WTC11 (cell line): ENCODE data around the gene TPP1. TPM values are rescaled to one million over a fixed set of nuclear protein-coding genes. Genes with fewer than 3 reads are reported as not detected.

Experiments used
- ATAC-seq: fragments of 200-7000 bp; cut with Tn5 transposase; 2 replicates; pipeline ENCODE4 v1.10.0; 2021; ENCODE audit warnings: mild to moderate bottlenecking, moderate library complexity
- CTCF ChIA-PET: fragments of 300-600 bp; sonication (Branson Sonifier 250); formaldehyde crosslinking; loops from one replicate; lab custom pipeline; 2021; ENCODE audit warnings: antibody characterized with exemption; lab: Charles Lee
- POLR2A ChIA-PET: fragments of 350-600 bp; sonication (Branson Sonifier 250); formaldehyde crosslinking; loops from one replicate; lab custom pipeline; 2021; ENCODE audit warnings: antibody characterized with exemption; lab: Charles Lee
- DNase-seq: peaks from one replicate; pipeline ENCODE4 v3.0.0; 2021; ENCODE audit warnings: low spot score
- H3K27ac Mint-ChIP-seq: 2 replicates; pipeline ENCODE4 v1.8.0; 2021; ENCODE audit warnings: mixed read lengths
- H3K27me3 Mint-ChIP-seq: 2 replicates; pipeline ENCODE4 v1.8.0; 2021; ENCODE audit warnings: low read depth, mild to moderate bottlenecking, moderate library complexity, mixed read lengths
- H3K36me3 Mint-ChIP-seq: 2 replicates; pipeline ENCODE4 v1.8.0; 2021; ENCODE audit warnings: mixed read lengths
- H3K4me1 Mint-ChIP-seq: 2 replicates; pipeline ENCODE4 v1.8.0; 2022; ENCODE audit warnings: mixed read lengths
- H3K4me3 Mint-ChIP-seq: 2 replicates; pipeline ENCODE4 v1.8.0; 2021; ENCODE audit warnings: mild to moderate bottlenecking, moderate library complexity, mixed read lengths
- H3K9me3 Mint-ChIP-seq: 2 replicates; pipeline ENCODE4 v1.8.0; 2021; ENCODE audit warnings: mixed read lengths
- AR ChIP-seq: fragments of 250-450 bp; sonication (Bioruptor Pico); IDR thresholded peaks from 2 replicates; pipeline ENCODE4 v1.9.0; 2021; ENCODE audit warnings: mild to moderate bottlenecking
- ATF3 ChIP-seq: sonication (generic); formaldehyde crosslinking; conservative IDR thresholded peaks from 2 replicates; pipeline ENCODE4 v1.8.1; 2022; ENCODE audit warnings: mild to moderate bottlenecking, missing genetic modification reagents
- ATF6 ChIP-seq: sonication (generic); formaldehyde crosslinking; IDR thresholded peaks from 2 replicates; pipeline ENCODE4 v1.8.1; 2023; ENCODE audit warnings: mild to moderate bottlenecking, missing genetic modification reagents
- CTCF ChIP-seq: fragments of 200-600 bp; IDR thresholded peaks from 2 replicates; pipeline ENCODE4 v1.8.0; 2022; ENCODE audit warnings: antibody characterized with exemption
- E2F1 ChIP-seq: sonication (generic); formaldehyde crosslinking; IDR thresholded peaks from 2 replicates; pipeline ENCODE4 v1.8.0; 2022; ENCODE audit warnings: mild to moderate bottlenecking, missing genetic modification reagents
- ELF4 ChIP-seq: sonication (generic); formaldehyde crosslinking; IDR thresholded peaks from 2 replicates; pipeline ENCODE4 v1.8.1; 2022; ENCODE audit warnings: low read depth, mild to moderate bottlenecking, moderate library complexity, missing genetic modification reagents
- FOXK1 ChIP-seq: sonication (generic); formaldehyde crosslinking; IDR thresholded peaks from 2 replicates; pipeline ENCODE4 v1.8.0; 2022; ENCODE audit warnings: mild to moderate bottlenecking, moderate library complexity, missing genetic modification reagents
- GRHL2 ChIP-seq: fragments of 250-450 bp; sonication (Bioruptor Pico); IDR thresholded peaks from 2 replicates; pipeline ENCODE4 v1.8.0; 2022; ENCODE audit warnings: mild to moderate bottlenecking, moderate library complexity; ENCODE audit not compliant: insufficient replicate concordance, severe bottlenecking
- GTF2I ChIP-seq: fragments of 250-450 bp; sonication (Bioruptor Pico); conservative IDR thresholded peaks from 2 replicates; pipeline ENCODE4 v1.4.0; 2021; ENCODE audit warnings: mild to moderate bottlenecking
- HMGA2 ChIP-seq: fragments of 250-450 bp; sonication (Bioruptor Pico); IDR thresholded peaks from 2 replicates; pipeline ENCODE4 v1.4.0; 2021; ENCODE audit warnings: mild to moderate bottlenecking, moderate library complexity
- MXD4 ChIP-seq: fragments of 250-450 bp; sonication (Bioruptor Pico); IDR thresholded peaks from 2 replicates; pipeline ENCODE4 v1.8.0; 2021; ENCODE audit warnings: mild to moderate bottlenecking, moderate library complexity, borderline replicate concordance
- MYBL2 ChIP-seq: sonication (generic); formaldehyde crosslinking; IDR thresholded peaks from 2 replicates; pipeline ENCODE4 v1.8.1; 2023; ENCODE audit warnings: mild to moderate bottlenecking, moderate library complexity, missing genetic modification reagents
- NFATC4 ChIP-seq: fragments of 250-450 bp; sonication (Bioruptor Pico); IDR thresholded peaks from 2 replicates; pipeline ENCODE4 v1.9.0; 2021; ENCODE audit warnings: mild to moderate bottlenecking
- RELA ChIP-seq: sonication (generic); formaldehyde crosslinking; IDR thresholded peaks from 2 replicates; pipeline ENCODE4 v1.8.1; 2022; ENCODE audit warnings: missing genetic modification reagents, mild to moderate bottlenecking, borderline replicate concordance
- SMAD3 ChIP-seq: sonication (generic); formaldehyde crosslinking; IDR thresholded peaks from 2 replicates; pipeline ENCODE4 v1.8.0; 2022; ENCODE audit warnings: missing genetic modification reagents, mild to moderate bottlenecking, borderline replicate concordance
- TCF7 ChIP-seq: sonication (generic); formaldehyde crosslinking; IDR thresholded peaks from 2 replicates; pipeline ENCODE4 v1.8.0; 2022; ENCODE audit warnings: mild to moderate bottlenecking, low read depth, missing genetic modification reagents, moderate library complexity
- TEAD1 ChIP-seq: sonication (generic); formaldehyde crosslinking; IDR thresholded peaks from 2 replicates; pipeline ENCODE4 v1.8.0; 2022; ENCODE audit warnings: mild to moderate bottlenecking, missing genetic modification reagents
- ZNF121 ChIP-seq: sonication (generic); formaldehyde crosslinking; IDR thresholded peaks from 2 replicates; pipeline ENCODE4 v1.8.0; 2023; ENCODE audit warnings: missing genetic modification reagents
- ZNF138 ChIP-seq: sonication (generic); formaldehyde crosslinking; conservative IDR thresholded peaks from 2 replicates; pipeline ENCODE4 v1.8.1; 2022; ENCODE audit warnings: mild to moderate bottlenecking, moderate library complexity, missing genetic modification reagents
- ZNF219 ChIP-seq: sonication (generic); formaldehyde crosslinking; IDR thresholded peaks from 2 replicates; pipeline ENCODE4 v1.8.0; 2023; ENCODE audit warnings: missing genetic modification reagents, mild to moderate bottlenecking, borderline replicate concordance
- ZNF232 ChIP-seq: sonication (generic); formaldehyde crosslinking; IDR thresholded peaks from 2 replicates; pipeline ENCODE4 v1.8.0; 2022; ENCODE audit warnings: mild to moderate bottlenecking, missing genetic modification reagents
- ZNF423 ChIP-seq: fragments of 250-450 bp; sonication (Bioruptor Pico); IDR thresholded peaks from 2 replicates; pipeline ENCODE4 v2.1.2; 2022; ENCODE audit warnings: mild to moderate bottlenecking, moderate library complexity
- total RNA-seq: library from RNA; stranded (reverse); gene quantifications from 3 replicates; pipeline ENCODE4 v1.2.3, GENCODE V29; 2021

The TPP1 gene
- total RNA-seq, 1 experiment from 2014 or later = 36.2 TPM

- ATAC-seq (no peak), DNase-seq (no peak)
- Mint-ChIP-seq H3K27ac (no peak overlapping the region), H3K36me3 (no peaks in the 10 kb centered on the region), H3K27me3 (peaks cover 36% of the 10 kb centered on the region), H3K4me3 (no peak overlapping the region), H3K9me3 (no peaks in the 10 kb centered on the region), H3K4me1 (peaks cover 8% of the 10 kb centered on the region; the same call in 1 of the 2 replicates)
- ChIA-PET CTCF (no interaction called here), POLR2A (no interaction called here)
- TF ChIP-seq ZNF121 (no peak), ZNF138 (CRISPR knock-in tag) (no peak), ELF4 (no peak), GTF2I (CRISPR knock-in tag) (no peak), RELA (no peak), MXD4 (CRISPR knock-in tag) (no peak), ATF6 (CRISPR knock-in tag) (no peak), GRHL2 (CRISPR knock-in tag) (no peak), FOXK1 (CRISPR knock-in tag) (no peak), CTCF (no peak), TCF7 (CRISPR knock-in tag) (no peak), MYBL2 (no peak), ZNF423 (CRISPR knock-in tag) (no peak)
Observed at GRCh38 chr11:6633422-6634408, 14.5 kb upstream of the TPP1 start.

- ChIA-PET CTCF (interaction anchor here (2.3 kb wide), 1 partner anchor 101 kb away, joined by 6 read pairs; no protein-coding TSS in a partner anchor), POLR2A (no interaction called here)
- no peaks in the 10 kb centered on the region for H3K36me3 Mint-ChIP-seq
- peaks cover 41% of the 10 kb centered on the region for H3K27me3 Mint-ChIP-seq
- H3K27ac Mint-ChIP-seq = no peak overlapping the region
- no peak for ATAC-seq
- no peak for DNase-seq
- no peaks in the 10 kb centered on the region for H3K9me3 Mint-ChIP-seq
- peaks cover 8% of the 10 kb centered on the region; the same call in 1 of the 2 replicates for H3K4me1 Mint-ChIP-seq
- no peak overlapping the region for H3K4me3 Mint-ChIP-seq
- TF ChIP-seq RELA (no peak), E2F1 (CRISPR knock-in tag) (no peak), HMGA2 (no peak), SMAD3 (CRISPR knock-in tag) (no peak), TCF7 (CRISPR knock-in tag) (no peak), NFATC4 (CRISPR knock-in tag) (no peak), ZNF232 (CRISPR knock-in tag) (no peak), AR (CRISPR knock-in tag) (no peak), ATF3 (CRISPR knock-in tag) (no peak), ZNF219 (CRISPR knock-in tag) (no peak), TEAD1 (CRISPR knock-in tag) (no peak)
Observed at GRCh38 chr11:6632116-6633073, 13.2 kb upstream of the TPP1 start.
